ENCODE measurements around the gene HSPA8. TPM values are rescaled to one million over a fixed set of nuclear protein-coding genes. Genes with fewer than 3 reads are reported as not detected.

The HSPA8 gene
- total RNA-seq, 3 donors from 2014 or later: 496 to 909 (median 797) TPM

- intact Hi-C loops (cut with DNase I, micrococcal nuclease): no loop called here
- TF ChIP-seq, protein P1, sequence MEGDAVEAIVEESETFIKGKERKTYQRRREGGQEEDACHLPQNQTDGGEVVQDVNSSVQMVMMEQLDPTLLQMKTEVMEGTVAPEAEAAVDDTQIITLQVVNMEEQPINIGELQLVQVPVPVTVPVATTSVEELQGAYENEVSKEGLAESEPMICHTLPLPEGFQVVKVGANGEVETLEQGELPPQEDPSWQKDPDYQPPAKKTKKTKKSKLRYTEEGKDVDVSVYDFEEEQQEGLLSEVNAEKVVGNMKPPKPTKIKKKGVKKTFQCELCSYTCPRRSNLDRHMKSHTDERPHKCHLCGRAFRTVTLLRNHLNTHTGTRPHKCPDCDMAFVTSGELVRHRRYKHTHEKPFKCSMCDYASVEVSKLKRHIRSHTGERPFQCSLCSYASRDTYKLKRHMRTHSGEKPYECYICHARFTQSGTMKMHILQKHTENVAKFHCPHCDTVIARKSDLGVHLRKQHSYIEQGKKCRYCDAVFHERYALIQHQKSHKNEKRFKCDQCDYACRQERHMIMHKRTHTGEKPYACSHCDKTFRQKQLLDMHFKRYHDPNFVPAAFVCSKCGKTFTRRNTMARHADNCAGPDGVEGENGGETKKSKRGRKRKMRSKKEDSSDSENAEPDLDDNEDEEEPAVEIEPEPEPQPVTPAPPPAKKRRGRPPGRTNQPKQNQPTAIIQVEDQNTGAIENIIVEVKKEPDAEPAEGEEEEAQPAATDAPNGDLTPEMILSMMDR (IDR thresholded peaks at IDR 0.05): no peak
- H3K36me3 ChIP-seq (ENCODE audit: low read depth): peaks cover 7% of the 10 kb centered on the region
- no peak overlapping the region for H3K4me3 ChIP-seq
- ATAC-seq (no peak), DNase-seq (no peak)
- peaks cover 15% of the 10 kb centered on the region for H3K4me1 ChIP-seq (ENCODE audit: low read depth)
- no peaks in the 10 kb centered on the region for H3K9me3 ChIP-seq
These were observed 3.7 kb upstream of the HSPA8 start for GRCh38 chr11:123065621-123066020.

- TF ChIP-seq, protein P1 (IDR thresholded peaks at IDR 0.05): no peak
- Histone ChIP-seq H3K4me1 (ENCODE audit: low read depth) (peaks cover 21% of the 10 kb centered on the region), H3K36me3 (ENCODE audit: low read depth) (peaks cover 7% of the 10 kb centered on the region), H3K9me3 (no peaks in the 10 kb centered on the region), H3K4me3 (no peak overlapping the region)
- intact Hi-C loops (cut with DNase I, micrococcal nuclease): no loop called here
- DNase-seq (no peak), ATAC-seq (no peak)
These were observed 2.1 kb upstream of the HSPA8 start for GRCh38 chr11:123063826-123064657.

- TF ChIP-seq, protein P1 (IDR thresholded peaks at IDR 0.05): no peak
- ATAC-seq (peak; percentile 16), DNase-seq (peak in 2 of 3 donors; percentile 45 to 69)
- H3K4me1 ChIP-seq (ENCODE audit: low read depth): peaks cover 28% of the 10 kb centered on the region
- no peaks in the 10 kb centered on the region for H3K9me3 ChIP-seq
- intact Hi-C loops (cut with DNase I, micrococcal nuclease): no loop called here
- peak overlapping the region; percentile 98 for H3K4me3 ChIP-seq
- H3K36me3 ChIP-seq (ENCODE audit: low read depth): peaks cover 7% of the 10 kb centered on the region
These were observed 1.2 kb upstream of the HSPA8 start for GRCh38 chr11:123062892-123063825.

- Histone ChIP-seq H3K36me3 (ENCODE audit: low read depth) (peaks cover 7% of the 10 kb centered on the region), H3K4me3 (peak overlapping the region; percentile 98), H3K9me3 (no peaks in the 10 kb centered on the region), H3K4me1 (ENCODE audit: low read depth) (peaks cover 30% of the 10 kb centered on the region)
- intact Hi-C loops (cut with DNase I, micrococcal nuclease): no loop called here
- TF ChIP-seq, protein P1 (IDR thresholded peaks at IDR 0.05): no peak
- ATAC-seq (peak; percentile 90), DNase-seq (peak; percentile 98 to 100 (median 99))
These were observed 389 bp upstream of the HSPA8 start for GRCh38 chr11:123062158-123062891.
